ENCODE data around the gene CHD5.

DNA sequence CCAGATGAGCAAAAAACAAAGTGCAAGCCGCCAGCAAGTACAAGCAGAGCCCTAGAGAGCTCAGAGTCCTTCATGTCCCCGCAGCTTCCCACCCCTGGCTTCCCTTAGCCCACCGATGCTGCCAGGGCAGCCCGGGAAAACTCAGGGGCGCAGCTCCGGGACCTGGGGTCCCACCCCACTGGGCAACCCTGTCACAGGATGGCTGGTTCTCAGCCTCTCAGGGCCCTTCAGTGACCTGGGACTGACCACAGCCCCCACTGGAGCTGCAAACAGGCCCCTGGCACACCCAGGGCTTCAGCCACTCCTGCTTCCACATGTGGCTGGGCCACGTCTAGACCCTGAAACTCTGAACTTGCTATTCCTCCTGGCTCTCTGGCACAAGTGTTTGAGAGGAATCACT is 49.5 kb downstream of the CHD5 start:
- TF ChIP-seq POLR2A (IDR thresholded peaks at IDR 0.05): no peak
- TF ChIP-seq, protein P1, sequence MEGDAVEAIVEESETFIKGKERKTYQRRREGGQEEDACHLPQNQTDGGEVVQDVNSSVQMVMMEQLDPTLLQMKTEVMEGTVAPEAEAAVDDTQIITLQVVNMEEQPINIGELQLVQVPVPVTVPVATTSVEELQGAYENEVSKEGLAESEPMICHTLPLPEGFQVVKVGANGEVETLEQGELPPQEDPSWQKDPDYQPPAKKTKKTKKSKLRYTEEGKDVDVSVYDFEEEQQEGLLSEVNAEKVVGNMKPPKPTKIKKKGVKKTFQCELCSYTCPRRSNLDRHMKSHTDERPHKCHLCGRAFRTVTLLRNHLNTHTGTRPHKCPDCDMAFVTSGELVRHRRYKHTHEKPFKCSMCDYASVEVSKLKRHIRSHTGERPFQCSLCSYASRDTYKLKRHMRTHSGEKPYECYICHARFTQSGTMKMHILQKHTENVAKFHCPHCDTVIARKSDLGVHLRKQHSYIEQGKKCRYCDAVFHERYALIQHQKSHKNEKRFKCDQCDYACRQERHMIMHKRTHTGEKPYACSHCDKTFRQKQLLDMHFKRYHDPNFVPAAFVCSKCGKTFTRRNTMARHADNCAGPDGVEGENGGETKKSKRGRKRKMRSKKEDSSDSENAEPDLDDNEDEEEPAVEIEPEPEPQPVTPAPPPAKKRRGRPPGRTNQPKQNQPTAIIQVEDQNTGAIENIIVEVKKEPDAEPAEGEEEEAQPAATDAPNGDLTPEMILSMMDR (IDR thresholded peaks at IDR 0.05): no peak

Data from adrenal gland (tissue), 5 donors.